ENCODE measurements around the gene ARHGAP32. TPM values are rescaled to one million over a fixed set of nuclear protein-coding genes. Genes with fewer than 3 reads are reported as not detected.

The ARHGAP32 gene
- total and polyA plus RNA-seq, 9 donors, result 8.3 to 15.1 (median 10.4) TPM

DNA sequence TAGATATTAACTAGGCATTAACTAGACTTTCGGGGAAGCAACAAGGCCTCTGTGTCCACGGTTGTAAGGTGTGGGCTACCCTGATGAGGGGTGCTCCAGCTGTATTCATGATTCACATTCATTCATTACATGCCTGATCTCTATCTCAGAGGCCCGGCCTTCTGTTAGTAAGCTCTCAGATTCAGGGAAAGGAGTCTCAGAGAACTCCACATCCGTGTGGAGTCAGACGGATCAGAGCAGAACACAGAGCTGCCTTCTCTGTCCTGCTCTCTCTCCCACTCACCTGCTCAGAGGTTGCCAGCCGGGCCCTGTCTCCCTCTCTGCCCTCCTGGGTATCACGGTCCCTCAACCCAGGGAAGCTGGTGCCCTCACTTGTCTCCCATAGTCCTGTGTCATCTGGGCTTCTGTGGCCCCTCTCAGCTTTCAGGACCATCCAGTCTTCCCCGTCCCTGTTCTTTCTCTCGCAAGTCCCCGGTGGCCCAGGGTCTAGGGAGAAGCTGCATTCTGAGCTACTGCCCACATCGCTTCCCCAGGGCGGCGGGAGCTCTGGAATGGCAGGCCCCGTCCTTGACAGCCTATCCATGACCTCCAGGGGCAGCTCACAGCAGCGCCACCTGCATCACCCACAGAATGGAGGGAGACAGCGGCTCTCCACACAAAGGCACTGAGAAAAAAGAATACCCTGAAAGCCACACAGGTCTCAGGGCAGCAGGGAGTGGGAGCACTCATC lies 253.8 kb downstream of the ARHGAP32 start:
- Histone ChIP-seq H3K9me3 (replicated peaks; ENCODE audit: control insufficient read depth, low read depth, low read length) (no peaks in the 10 kb centered on the region), H3K4me3 (ENCODE audit: low read length) (no peak overlapping the region), H3K36me3 (ENCODE audit: control insufficient read depth, insufficient read depth, low read length) (no peaks in the 10 kb centered on the region), H3K4me1 (ENCODE audit: control insufficient read depth, insufficient read depth, low read length) (peaks cover 41% of the 10 kb centered on the region), H3K27ac (ENCODE audit: low read length) (no peak overlapping the region), H3K27me3 (ENCODE audit: control insufficient read depth, insufficient read depth, low read length) (no peaks in the 10 kb centered on the region)
- WGBS (ENCODE audit: insufficient coverage), result 84% methylated on average over 15 of the region's 16 CpGs
- no peak for DNase-seq

DNA sequence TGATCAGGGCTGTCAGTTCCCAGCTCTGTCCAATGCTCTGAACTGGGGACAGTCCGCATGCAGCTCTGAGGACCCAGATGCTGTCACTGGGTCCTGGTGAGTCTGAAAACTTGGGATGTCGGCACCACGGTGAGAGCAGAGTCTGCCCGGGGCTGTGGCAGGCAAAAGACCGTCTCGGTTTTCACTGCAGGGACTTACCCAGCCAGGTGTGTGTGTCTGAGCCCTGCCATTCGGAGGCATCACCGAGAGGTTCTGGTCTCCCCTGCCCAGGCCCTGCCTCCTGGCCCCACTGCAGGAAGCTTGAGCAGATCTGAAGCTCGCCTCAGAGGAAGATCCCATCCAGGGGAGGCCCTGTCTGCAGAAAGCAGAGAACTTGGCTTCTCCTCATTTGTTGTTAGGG lies 254.6 kb downstream of the ARHGAP32 start:
- H3K9me3 ChIP-seq (replicated peaks; ENCODE audit: control insufficient read depth, low read depth, low read length), result no peaks in the 10 kb centered on the region
- H3K4me1 ChIP-seq (ENCODE audit: control insufficient read depth, insufficient read depth, low read length), result peaks cover 45% of the 10 kb centered on the region
- DNase-seq, result no peak
- H3K27me3 ChIP-seq (ENCODE audit: control insufficient read depth, insufficient read depth, low read length), result no peaks in the 10 kb centered on the region
- 61% methylated on average over 9 of the region's 9 CpGs for WGBS (ENCODE audit: insufficient coverage)
- H3K4me3 ChIP-seq (ENCODE audit: low read length), result no peak overlapping the region
- no peaks in the 10 kb centered on the region for H3K36me3 ChIP-seq (ENCODE audit: control insufficient read depth, insufficient read depth, low read length)
- no peak overlapping the region for H3K27ac ChIP-seq (ENCODE audit: low read length)

GRCh38 chr11:128936606-128937251 lies 255.4 kb downstream of the ARHGAP32 start:
- no peak overlapping the region for H3K27ac ChIP-seq (ENCODE audit: low read length)
- no peak for DNase-seq
- no peaks in the 10 kb centered on the region for H3K9me3 ChIP-seq (replicated peaks; ENCODE audit: control insufficient read depth, low read depth, low read length)
- H3K27me3 ChIP-seq (ENCODE audit: control insufficient read depth, insufficient read depth, low read length), result no peaks in the 10 kb centered on the region
- no peaks in the 10 kb centered on the region for H3K36me3 ChIP-seq (ENCODE audit: control insufficient read depth, insufficient read depth, low read length)
- H3K4me3 ChIP-seq (ENCODE audit: low read length), result no peak overlapping the region
- peaks cover 50% of the 10 kb centered on the region for H3K4me1 ChIP-seq (ENCODE audit: control insufficient read depth, insufficient read depth, low read length)
- 55% methylated on average over 10 of the region's 16 CpGs for WGBS (ENCODE audit: insufficient coverage)

DNA sequence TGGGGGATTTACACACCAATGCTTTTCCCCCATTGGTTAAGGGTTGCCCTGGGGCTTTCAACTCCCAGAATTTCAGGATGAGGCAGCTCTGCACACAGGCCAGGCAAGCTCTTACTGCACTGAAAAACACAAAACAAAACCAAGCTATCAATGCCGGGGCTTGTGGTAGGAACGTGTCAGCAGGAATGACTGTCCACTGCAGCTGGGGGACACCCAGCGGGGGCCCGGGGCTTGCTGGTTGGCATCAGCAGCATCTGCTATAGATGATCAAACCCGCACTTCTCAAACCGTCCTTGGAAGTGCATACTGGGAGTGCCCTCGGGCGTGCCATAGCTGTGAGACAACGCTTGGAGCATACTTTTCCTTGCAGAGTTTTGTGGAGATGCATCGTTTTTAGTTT lies 257.2 kb downstream of the ARHGAP32 start:
- Histone ChIP-seq H3K27ac (ENCODE audit: low read length) (no peak overlapping the region), H3K27me3 (ENCODE audit: control insufficient read depth, insufficient read depth, low read length) (no peaks in the 10 kb centered on the region), H3K4me1 (ENCODE audit: control insufficient read depth, insufficient read depth, low read length) (peaks cover 55% of the 10 kb centered on the region), H3K4me3 (ENCODE audit: low read length) (no peak overlapping the region), H3K36me3 (ENCODE audit: control insufficient read depth, insufficient read depth, low read length) (no peaks in the 10 kb centered on the region), H3K9me3 (replicated peaks; ENCODE audit: control insufficient read depth, low read depth, low read length) (no peaks in the 10 kb centered on the region)
- no peak for DNase-seq
- whole genome bisulfite sequencing (ENCODE audit: insufficient coverage), result 88% methylated on average over 7 of the region's 10 CpGs

DNA sequence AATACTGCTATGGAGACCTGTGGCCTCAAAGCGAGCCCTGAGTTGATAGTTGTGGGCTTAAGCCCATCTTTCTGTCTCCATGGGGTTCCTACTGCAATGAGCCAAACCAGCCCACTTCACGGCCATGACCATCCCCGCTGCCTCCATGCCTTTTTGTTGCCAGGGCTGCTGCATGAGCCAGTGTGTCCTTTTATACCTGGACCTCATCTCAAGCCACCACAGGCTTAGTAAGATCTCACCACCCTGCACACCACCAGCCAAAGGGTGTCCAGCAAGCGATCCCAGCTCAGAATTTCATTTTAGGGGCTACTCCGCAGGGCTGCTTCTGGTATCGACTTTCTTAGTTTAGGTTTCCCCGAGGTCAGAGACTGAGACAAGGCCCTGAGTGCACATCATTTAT lies 257.8 kb downstream of the ARHGAP32 start:
- peaks cover 55% of the 10 kb centered on the region for H3K4me1 ChIP-seq (ENCODE audit: control insufficient read depth, insufficient read depth, low read length)
- no peaks in the 10 kb centered on the region for H3K36me3 ChIP-seq (ENCODE audit: control insufficient read depth, insufficient read depth, low read length)
- no peak overlapping the region for H3K4me3 ChIP-seq (ENCODE audit: low read length)
- no peak overlapping the region for H3K27ac ChIP-seq (ENCODE audit: low read length)
- WGBS (ENCODE audit: insufficient coverage), result 85% methylated on average over 7 of the region's 7 CpGs
- no peaks in the 10 kb centered on the region for H3K9me3 ChIP-seq (replicated peaks; ENCODE audit: control insufficient read depth, low read depth, low read length)
- H3K27me3 ChIP-seq (ENCODE audit: control insufficient read depth, insufficient read depth, low read length), result no peaks in the 10 kb centered on the region
- no peak for DNase-seq

- Histone ChIP-seq H3K27ac (ENCODE audit: low read length) (no peak overlapping the region), H3K4me1 (ENCODE audit: control insufficient read depth, insufficient read depth, low read length) (peaks cover 52% of the 10 kb centered on the region), H3K9me3 (replicated peaks; ENCODE audit: control insufficient read depth, low read depth, low read length) (no peaks in the 10 kb centered on the region), H3K4me3 (ENCODE audit: low read length) (no peak overlapping the region), H3K27me3 (ENCODE audit: control insufficient read depth, insufficient read depth, low read length) (no peaks in the 10 kb centered on the region), H3K36me3 (ENCODE audit: control insufficient read depth, insufficient read depth, low read length) (no peaks in the 10 kb centered on the region)
- 87% methylated on average over 7 of the region's 7 CpGs for WGBS (ENCODE audit: insufficient coverage)
- DNase-seq, result no peak
Measured at GRCh38 chr11:128933481-128934178, 258.5 kb downstream of the ARHGAP32 start.

DNA sequence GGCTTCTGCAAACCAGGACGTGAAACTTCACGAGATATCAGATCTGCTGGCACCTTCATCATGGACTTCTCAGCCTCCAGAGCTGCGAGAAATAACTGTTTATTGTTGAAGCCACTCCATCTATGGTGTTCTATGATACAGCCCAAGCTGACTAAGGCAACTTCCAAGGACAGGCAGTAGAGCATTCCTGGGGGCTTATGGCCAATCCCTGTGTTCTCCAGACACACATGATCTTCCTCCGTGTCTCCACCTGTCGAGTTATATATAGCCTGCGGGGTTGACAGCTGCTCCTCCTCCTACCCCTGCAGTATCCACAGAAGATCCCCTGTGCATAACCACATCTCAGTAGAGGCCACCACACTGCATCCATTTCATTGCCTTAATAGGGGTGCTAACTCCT lies 260.5 kb downstream of the ARHGAP32 start:
- Histone ChIP-seq H3K4me3 (ENCODE audit: low read length) (no peak overlapping the region), H3K9me3 (replicated peaks; ENCODE audit: control insufficient read depth, low read depth, low read length) (no peaks in the 10 kb centered on the region), H3K27me3 (ENCODE audit: control insufficient read depth, insufficient read depth, low read length) (peaks cover 2% of the 10 kb centered on the region), H3K27ac (ENCODE audit: low read length) (peak overlapping the region; percentile 83), H3K4me1 (ENCODE audit: control insufficient read depth, insufficient read depth, low read length) (peaks cover 46% of the 10 kb centered on the region), H3K36me3 (ENCODE audit: control insufficient read depth, insufficient read depth, low read length) (no peaks in the 10 kb centered on the region)
- 89% methylated on average over 3 of the region's 6 CpGs for WGBS (ENCODE audit: insufficient coverage)
- peak; percentile 85 for DNase-seq

- no peak for DNase-seq
- Histone ChIP-seq H3K36me3 (ENCODE audit: control insufficient read depth, insufficient read depth, low read length) (no peaks in the 10 kb centered on the region), H3K27me3 (ENCODE audit: control insufficient read depth, insufficient read depth, low read length) (peaks cover 4% of the 10 kb centered on the region), H3K27ac (ENCODE audit: low read length) (peak overlapping the region; percentile 81), H3K9me3 (replicated peaks; ENCODE audit: control insufficient read depth, low read depth, low read length) (no peaks in the 10 kb centered on the region), H3K4me3 (ENCODE audit: low read length) (no peak overlapping the region), H3K4me1 (ENCODE audit: control insufficient read depth, insufficient read depth, low read length) (peaks cover 45% of the 10 kb centered on the region)
- no CpG with 5 or more reads among the region's 3 CpGs for WGBS (ENCODE audit: insufficient coverage)
Measured at GRCh38 chr11:128931066-128931465, 261.1 kb downstream of the ARHGAP32 start.

DNA sequence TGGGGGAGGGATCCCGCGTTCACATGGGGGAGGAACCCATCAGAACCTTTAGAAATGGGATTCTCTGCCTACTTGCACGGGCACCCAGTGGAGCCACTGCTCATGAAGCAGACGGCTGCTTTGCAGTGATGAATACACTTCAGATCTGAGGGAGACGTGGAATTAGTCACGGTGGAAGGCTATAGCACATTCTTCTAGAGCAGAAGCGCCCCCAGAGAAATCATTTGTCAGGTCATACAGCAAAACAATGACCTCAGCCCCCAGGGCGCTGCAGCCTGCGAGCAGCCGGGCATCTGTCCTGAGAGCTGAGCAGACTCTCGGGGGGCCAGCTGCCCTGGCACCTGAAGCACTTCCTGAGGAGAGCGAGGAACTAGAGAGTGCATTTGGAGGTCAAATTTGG lies 262.1 kb downstream of the ARHGAP32 start:
- H3K9me3 ChIP-seq (replicated peaks; ENCODE audit: control insufficient read depth, low read depth, low read length), result no peaks in the 10 kb centered on the region
- no peaks in the 10 kb centered on the region for H3K36me3 ChIP-seq (ENCODE audit: control insufficient read depth, insufficient read depth, low read length)
- WGBS (ENCODE audit: insufficient coverage), result 39% methylated on average over 6 of the region's 12 CpGs
- H3K4me1 ChIP-seq (ENCODE audit: control insufficient read depth, insufficient read depth, low read length), result peaks cover 51% of the 10 kb centered on the region
- H3K27ac ChIP-seq (ENCODE audit: low read length), result peak overlapping the region; percentile 7
- peaks cover 4% of the 10 kb centered on the region for H3K27me3 ChIP-seq (ENCODE audit: control insufficient read depth, insufficient read depth, low read length)
- peak; percentile 45 for DNase-seq
- no peak overlapping the region for H3K4me3 ChIP-seq (ENCODE audit: low read length)

- no peaks in the 10 kb centered on the region for H3K36me3 ChIP-seq (ENCODE audit: control insufficient read depth, insufficient read depth, low read length)
- no peaks in the 10 kb centered on the region for H3K9me3 ChIP-seq (replicated peaks; ENCODE audit: control insufficient read depth, low read depth, low read length)
- H3K27me3 ChIP-seq (ENCODE audit: control insufficient read depth, insufficient read depth, low read length), result peaks cover 4% of the 10 kb centered on the region
- DNase-seq, result no peak
- H3K4me1 ChIP-seq (ENCODE audit: control insufficient read depth, insufficient read depth, low read length), result peaks cover 55% of the 10 kb centered on the region
- H3K27ac ChIP-seq (ENCODE audit: low read length), result peak overlapping the region; percentile 7
- 73% methylated on average over 5 of the region's 5 CpGs for WGBS (ENCODE audit: insufficient coverage)
- no peak overlapping the region for H3K4me3 ChIP-seq (ENCODE audit: low read length)
Measured at GRCh38 chr11:128929468-128929867, 262.7 kb downstream of the ARHGAP32 start.
